MM.1S (cell line): Measurements from ENCODE around the gene WNK2.

ENCODE experiments used
- CTCF ChIP-seq: fragments of 300-600 bp; sonication (generic); IDR thresholded peaks from 2 replicates; pipeline ENCODE4 v1.5.1; 2016; ENCODE audit warnings: antibody characterized with exemption, low read length, mixed read lengths
- EZH2 ChIP-seq: fragments of 300-600 bp; sonication (generic); optimal IDR thresholded peaks from 2 replicates; pipeline ENCODE3; 2017; ENCODE audit warnings: low read depth, mild to moderate bottlenecking, antibody characterized with exemption, low read length, mixed read lengths

- no peak for TF ChIP-seq CTCF
- TF ChIP-seq EZH2: no peak
Observed at GRCh38 chr9:93244101-93244500, 60.2 kb downstream of the WNK2 start.
